ENCODE measurements around the gene TPRX1. TPM values are rescaled to one million over a fixed set of nuclear protein-coding genes. Genes with fewer than 3 reads are reported as not detected.
"Not testable (repeated sequence)": the region's sequence is repeated elsewhere in the genome, so short reads cannot be mapped to it uniquely, and the experiment has no call there.

The TPRX1 gene
- total RNA-seq, 1 donor from 2014 or later, result not detected

- Histone ChIP-seq H3K36me3 (ENCODE audit: control insufficient read depth, insufficient read depth, low read length) (no peaks in the 10 kb centered on the region), H3K27me3 (ENCODE audit: control insufficient read depth, insufficient read depth, low read length) (peaks cover 8% of the 10 kb centered on the region), H3K4me3 (ENCODE audit: low read depth, low read length) (no peak overlapping the region)
- no peak for TF ChIP-seq CTCF (IDR thresholded peaks at IDR 0.05; ENCODE audit: insufficient read depth, low read length, poor library complexity, severe bottlenecking)
- no peak for DNase-seq (ENCODE audit: low read depth)
Measured at GRCh38 chr19:47767349-47767748, 37.0 kb downstream of the TPRX1 start.

- TF ChIP-seq CTCF (IDR thresholded peaks at IDR 0.05; ENCODE audit: insufficient read depth, low read length, poor library complexity, severe bottlenecking), result no peak
- Histone ChIP-seq H3K4me3 (ENCODE audit: low read depth, low read length) (no peak overlapping the region), H3K27me3 (ENCODE audit: control insufficient read depth, insufficient read depth, low read length) (peaks cover 8% of the 10 kb centered on the region), H3K36me3 (ENCODE audit: control insufficient read depth, insufficient read depth, low read length) (no peaks in the 10 kb centered on the region)
- DNase-seq (ENCODE audit: low read depth), result no peak
Measured at GRCh38 chr19:47766670-47767069, 37.7 kb downstream of the TPRX1 start.

- H3K27me3 ChIP-seq (ENCODE audit: control insufficient read depth, insufficient read depth, low read length), result peaks cover 8% of the 10 kb centered on the region
- H3K36me3 ChIP-seq (ENCODE audit: control insufficient read depth, insufficient read depth, low read length), result no peaks in the 10 kb centered on the region
- no peak for TF ChIP-seq CTCF (IDR thresholded peaks at IDR 0.05; ENCODE audit: insufficient read depth, low read length, poor library complexity, severe bottlenecking)
- DNase-seq (ENCODE audit: low read depth), result no peak
- H3K4me3 ChIP-seq (ENCODE audit: low read depth, low read length), result no peak overlapping the region
Measured at GRCh38 chr19:47766359-47766620, 38.1 kb downstream of the TPRX1 start.

GRCh38 chr19:47765523-47766358, 38.6 kb downstream of the TPRX1 start:
- H3K36me3 ChIP-seq (ENCODE audit: control insufficient read depth, insufficient read depth, low read length), result no peaks in the 10 kb centered on the region
- peak; percentile 91 for TF ChIP-seq CTCF (IDR thresholded peaks at IDR 0.05; ENCODE audit: insufficient read depth, low read length, poor library complexity, severe bottlenecking)
- no peak overlapping the region for H3K4me3 ChIP-seq (ENCODE audit: low read depth, low read length)
- peaks cover 8% of the 10 kb centered on the region for H3K27me3 ChIP-seq (ENCODE audit: control insufficient read depth, insufficient read depth, low read length)
- no peak for DNase-seq (ENCODE audit: low read depth)

- H3K36me3 ChIP-seq (ENCODE audit: control insufficient read depth, insufficient read depth, low read length); H3K4me3 ChIP-seq (ENCODE audit: low read depth, low read length); H3K27me3 ChIP-seq (ENCODE audit: control insufficient read depth, insufficient read depth, low read length); DNase-seq (ENCODE audit: low read depth): not testable (repeated sequence)
Measured at GRCh38 chr19:47764705-47765104, 39.6 kb downstream of the TPRX1 start.

- Histone ChIP-seq H3K36me3 (ENCODE audit: control insufficient read depth, insufficient read depth, low read length) (no peaks in the 10 kb centered on the region), H3K27me3 (ENCODE audit: control insufficient read depth, insufficient read depth, low read length) (peaks cover 4% of the 10 kb centered on the region), H3K4me3 (ENCODE audit: low read depth, low read length) (no peak overlapping the region)
- no peak for TF ChIP-seq CTCF (IDR thresholded peaks at IDR 0.05; ENCODE audit: insufficient read depth, low read length, poor library complexity, severe bottlenecking)
- no peak for DNase-seq (ENCODE audit: low read depth)
Measured at GRCh38 chr19:47762615-47763308, 41.6 kb downstream of the TPRX1 start.

Measured in kidney epithelial cell (primary cell).